Osteocyte (in vitro differentiated cells): Measurements from ENCODE around the gene FSTL5. TPM values are rescaled to one million over a fixed set of nuclear protein-coding genes. Genes with fewer than 3 reads are reported as not detected.

Source experiments
- DNase-seq: peaks from one replicate; pipeline ENCODE4 v3.0.0; 2021; ENCODE audit warnings: mixed read lengths; ENCODE audit not compliant: unreplicated experiment; ENCODE audit errors: extremely low spot score
- H3K27ac Mint-ChIP-seq: one replicate; pipeline ENCODE4 v1.8.0; 2021; ENCODE audit warnings: mild to moderate bottlenecking, mixed read lengths; ENCODE audit not compliant: unreplicated experiment
- H3K27me3 Mint-ChIP-seq: one replicate; pipeline ENCODE4 v1.8.0; 2021; ENCODE audit warnings: mixed read lengths; ENCODE audit not compliant: unreplicated experiment
- H3K36me3 Mint-ChIP-seq: one replicate; pipeline ENCODE4 v1.8.0; 2021; ENCODE audit warnings: mixed read lengths; ENCODE audit not compliant: unreplicated experiment
- H3K4me1 Mint-ChIP-seq: one replicate; pipeline ENCODE4 v1.8.0; 2021; ENCODE audit warnings: mixed read lengths; ENCODE audit not compliant: unreplicated experiment
- H3K4me3 Mint-ChIP-seq: one replicate; pipeline ENCODE4 v1.8.0; 2021; ENCODE audit warnings: mild to moderate bottlenecking, moderate library complexity, mixed read lengths; ENCODE audit not compliant: unreplicated experiment
- H3K9me3 Mint-ChIP-seq: one replicate; pipeline ENCODE4 v1.8.0; 2021; ENCODE audit warnings: mixed read lengths; ENCODE audit not compliant: unreplicated experiment
- CTCF ChIP-seq: fragments of 200-600 bp; sonication (generic); IDR thresholded peaks from 2 replicates; pipeline ENCODE4 v1.5.0; 2021; ENCODE audit warnings: antibody characterized with exemption, mild to moderate bottlenecking, moderate library complexity
- total RNA-seq: library from RNA; stranded (reverse); gene quantifications from 2 replicates; pipeline ENCODE4 v1.2.1, GENCODE V29; 2021

FSTL5 gene
- total RNA-seq, 1 donor from 2014 or later: 0.11 TPM

GRCh38 chr4:162164906-162165510 lies 1.2 kb upstream of the FSTL5 start:
- TF ChIP-seq CTCF: no peak
- peaks cover 25% of the 10 kb centered on the region for H3K27me3 Mint-ChIP-seq
- no peaks in the 10 kb centered on the region for H3K36me3 Mint-ChIP-seq
- no peak overlapping the region for H3K27ac Mint-ChIP-seq
- H3K4me1 Mint-ChIP-seq: peaks cover 14% of the 10 kb centered on the region
- DNase-seq: no peak
- no peak overlapping the region for H3K4me3 Mint-ChIP-seq
- no peaks in the 10 kb centered on the region for H3K9me3 Mint-ChIP-seq

- no peak for TF ChIP-seq CTCF
- Mint-ChIP-seq H3K4me1 (peaks cover 14% of the 10 kb centered on the region), H3K27me3 (peaks cover 25% of the 10 kb centered on the region), H3K36me3 (no peaks in the 10 kb centered on the region), H3K27ac (no peak overlapping the region), H3K4me3 (no peak overlapping the region), H3K9me3 (no peaks in the 10 kb centered on the region)
- DNase-seq: no peak
Observed at GRCh38 chr4:162162672-162163071, 1.1 kb downstream of the FSTL5 start.

GRCh38 chr4:162157241-162157640 lies 6.6 kb downstream of the FSTL5 start:
- no peaks in the 10 kb centered on the region for H3K36me3 Mint-ChIP-seq
- no peaks in the 10 kb centered on the region for H3K4me1 Mint-ChIP-seq
- peaks cover under 1% of the 10 kb centered on the region for H3K27me3 Mint-ChIP-seq
- H3K4me3 Mint-ChIP-seq: no peak overlapping the region
- no peak for DNase-seq
- TF ChIP-seq CTCF: no peak
- H3K9me3 Mint-ChIP-seq: no peaks in the 10 kb centered on the region
- no peak overlapping the region for H3K27ac Mint-ChIP-seq

- Mint-ChIP-seq H3K36me3 (no peaks in the 10 kb centered on the region), H3K4me1 (no peaks in the 10 kb centered on the region), H3K27ac (no peak overlapping the region), H3K4me3 (no peak overlapping the region), H3K9me3 (no peaks in the 10 kb centered on the region), H3K27me3 (no peaks in the 10 kb centered on the region)
- no peak for TF ChIP-seq CTCF
- no peak for DNase-seq
Observed at GRCh38 chr4:162154862-162155540, 8.8 kb downstream of the FSTL5 start.

- H3K36me3 Mint-ChIP-seq: no peaks in the 10 kb centered on the region
- H3K9me3 Mint-ChIP-seq: no peaks in the 10 kb centered on the region
- no peaks in the 10 kb centered on the region for H3K27me3 Mint-ChIP-seq
- H3K4me3 Mint-ChIP-seq: no peak overlapping the region
- no peak overlapping the region for H3K27ac Mint-ChIP-seq
- no peaks in the 10 kb centered on the region for H3K4me1 Mint-ChIP-seq
- DNase-seq: no peak
- TF ChIP-seq CTCF: no peak
Observed at GRCh38 chr4:162151850-162152249, 11.9 kb downstream of the FSTL5 start.
